Stimulated activated CD8-positive, alpha-beta memory T cell treated with anti-CD3 and anti-CD28 coated beads, Interleukin-7, amount 100 ng/mL, for 1 hour (primary cell): ENCODE results near the gene FBLN1.
A peak's percentile ranks its signal among the peaks of the same experiment; 100 is the strongest.

ENCODE experiments used
- DNase-seq, 2 donors: peaks; one replicate each; pipeline ENCODE4 v3.0.0-alpha.2; 2020; ENCODE audit warnings: low read depth in 2 of 2

FBLN1 gene

GRCh38 chr22:45640291-45640940, 137.7 kb downstream of the FBLN1 start:
- no peak for DNase-seq

- no peak for DNase-seq
These were observed 138.4 kb downstream of the FBLN1 start for GRCh38 chr22:45640941-45641621.

- DNase-seq, result no peak
These were observed 140.3 kb downstream of the FBLN1 start for GRCh38 chr22:45642986-45643385.

GRCh38 chr22:45644714-45645113, 142.0 kb downstream of the FBLN1 start:
- DNase-seq, result no peak

- DNase-seq, result no peak
These were observed 142.5 kb downstream of the FBLN1 start for GRCh38 chr22:45645150-45645525.

- peak; percentile 57 to 62 for DNase-seq
These were observed 143.1 kb downstream of the FBLN1 start for GRCh38 chr22:45645526-45646414.

- DNase-seq, result no peak
These were observed 145.0 kb downstream of the FBLN1 start for GRCh38 chr22:45647532-45648225.

- no peak for DNase-seq
These were observed 145.8 kb downstream of the FBLN1 start for GRCh38 chr22:45648301-45649117.

GRCh38 chr22:45649809-45650208, 147.1 kb downstream of the FBLN1 start:
- DNase-seq, result no peak

GRCh38 chr22:45650721-45651120, 148.0 kb downstream of the FBLN1 start:
- no peak for DNase-seq
